ENCODE data around the gene HPN.
A peak's percentile ranks its signal among the peaks of the same experiment; 100 is the strongest.

Gene HPN

DNA sequence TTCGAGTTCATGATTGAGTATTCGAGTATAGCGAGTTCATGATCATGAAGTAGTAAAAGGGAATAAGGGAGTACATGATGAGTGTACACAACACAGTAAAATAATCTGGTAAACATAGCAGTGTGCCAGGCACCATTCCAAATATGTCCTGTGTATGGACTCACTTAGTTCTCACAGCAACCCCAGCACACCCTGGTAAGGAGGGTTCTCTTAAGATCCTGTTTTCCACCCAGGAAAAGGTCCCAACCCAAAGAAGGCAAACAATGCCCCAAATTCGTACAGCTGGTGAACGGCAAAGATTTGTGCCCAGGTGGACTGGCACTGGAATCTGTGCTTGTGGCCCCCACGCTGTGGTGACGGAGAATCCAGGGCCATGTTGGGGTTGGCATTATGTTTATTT lies 21.4 kb downstream of the HPN start:
- no peak for DNase-seq (ENCODE audit: low read depth)

DNA sequence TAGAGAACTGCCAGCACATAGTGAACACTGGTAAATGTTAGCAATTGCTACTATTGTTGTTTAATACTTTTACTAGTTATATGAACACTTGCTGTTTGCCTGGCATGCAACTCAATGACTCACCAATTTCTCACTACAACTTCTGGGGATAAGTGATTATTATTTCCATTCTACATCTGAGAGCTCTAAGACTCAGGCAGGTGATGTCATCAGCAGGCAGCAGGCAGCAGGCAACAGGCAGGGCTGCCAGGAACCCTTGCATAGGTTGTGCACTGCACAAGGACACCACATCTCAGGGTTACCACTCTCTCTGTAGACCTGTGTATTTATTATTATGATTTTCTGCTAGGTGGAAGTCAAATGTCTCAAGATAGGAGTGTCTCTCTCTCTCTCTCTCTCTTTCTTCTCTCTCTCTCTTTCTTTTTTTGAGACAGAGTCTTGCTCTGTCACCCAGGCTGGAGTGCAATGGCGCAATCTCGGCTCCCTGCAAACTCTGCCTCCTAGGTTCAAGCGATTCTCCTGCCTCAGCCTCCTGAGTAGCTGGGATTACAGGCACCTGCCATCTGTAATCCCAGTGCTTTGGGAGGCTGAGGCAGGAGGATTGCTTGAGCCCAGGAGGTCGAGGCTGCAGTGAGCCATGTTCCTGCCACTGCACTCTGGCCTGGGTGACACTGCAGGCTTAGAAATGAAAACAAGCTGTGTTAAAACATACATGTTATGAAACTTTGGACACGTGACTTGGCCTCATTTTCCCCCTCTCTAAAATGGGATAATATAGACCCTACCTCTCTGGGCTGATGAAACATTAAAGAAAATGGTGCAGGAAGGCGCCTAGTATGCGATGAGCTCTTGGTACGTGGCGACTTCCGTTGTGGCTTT lies 22.7 kb downstream of the HPN start:
- DNase-seq (ENCODE audit: low read depth): no peak

DNA sequence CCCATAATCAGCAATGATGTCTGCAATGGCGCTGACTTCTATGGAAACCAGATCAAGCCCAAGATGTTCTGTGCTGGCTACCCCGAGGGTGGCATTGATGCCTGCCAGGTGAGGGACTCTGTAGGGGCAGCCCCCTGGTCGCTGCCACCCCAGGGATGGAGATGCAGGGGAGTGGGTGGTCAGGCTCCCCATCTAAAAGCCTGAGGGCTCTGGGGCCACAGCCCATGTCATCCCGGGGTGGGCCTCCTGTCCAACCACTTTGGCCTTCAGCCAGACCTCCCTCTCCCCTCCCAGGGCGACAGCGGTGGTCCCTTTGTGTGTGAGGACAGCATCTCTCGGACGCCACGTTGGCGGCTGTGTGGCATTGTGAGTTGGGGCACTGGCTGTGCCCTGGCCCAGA lies 24.1 kb downstream of the HPN start:
- DNase-seq (ENCODE audit: low read depth): no peak

DNA sequence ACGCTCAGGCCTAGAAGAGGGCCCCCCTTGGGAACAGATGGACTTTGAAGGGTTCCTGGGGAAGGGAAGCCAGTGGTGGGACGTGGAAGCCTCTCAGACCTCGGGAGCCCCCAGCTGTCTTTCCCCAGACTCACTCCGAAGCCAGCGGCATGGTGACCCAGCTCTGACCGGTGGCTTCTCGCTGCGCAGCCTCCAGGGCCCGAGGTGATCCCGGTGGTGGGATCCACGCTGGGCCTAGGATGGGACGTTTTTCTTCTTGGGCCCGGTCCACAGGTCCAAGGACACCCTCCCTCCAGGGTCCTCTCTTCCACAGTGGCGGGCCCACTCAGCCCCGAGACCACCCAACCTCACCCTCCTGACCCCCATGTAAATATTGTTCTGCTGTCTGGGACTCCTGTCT lies 24.6 kb downstream of the HPN start:
- no peak for DNase-seq (ENCODE audit: low read depth)

DNA sequence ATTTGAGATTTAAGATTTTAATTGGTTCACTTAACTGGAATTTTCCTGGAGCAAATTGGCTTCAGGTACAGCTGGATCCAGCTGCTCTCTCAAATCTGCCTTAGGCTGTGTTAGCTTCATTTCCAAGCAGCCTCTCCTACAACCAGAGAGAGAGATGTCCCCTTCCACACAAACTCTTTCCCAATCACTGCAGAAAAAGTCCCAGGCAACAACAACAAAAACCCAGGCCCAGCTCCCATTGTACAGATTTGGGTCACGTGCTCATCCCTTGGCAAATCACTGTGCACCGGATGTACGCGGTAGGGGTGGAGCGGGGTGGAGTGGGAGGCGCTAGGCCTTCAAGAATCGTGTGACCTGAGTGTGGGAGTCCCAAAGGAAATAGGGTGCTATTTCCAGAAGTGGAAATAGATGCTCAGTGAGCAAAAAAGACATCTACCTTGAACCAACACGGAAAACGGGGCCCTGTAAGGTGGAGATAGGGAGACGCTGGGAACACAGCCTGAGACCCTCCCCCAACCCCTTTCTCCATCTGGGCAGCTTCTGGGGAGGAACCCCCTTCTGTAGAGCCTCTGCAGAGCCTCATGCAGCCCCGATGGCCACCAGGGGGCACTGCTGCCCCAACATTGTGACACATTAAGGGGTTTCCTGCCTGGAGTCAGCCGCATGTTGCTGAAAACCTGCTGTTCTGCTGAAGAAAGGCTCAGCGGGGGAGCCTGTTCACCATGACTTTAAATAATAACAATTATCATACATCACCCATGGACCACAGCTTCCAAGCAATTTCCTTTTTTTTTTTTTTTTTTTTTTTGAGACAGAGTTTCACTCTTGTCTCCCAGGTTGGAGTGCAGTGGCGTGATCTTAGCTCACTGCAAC lies 25.4 kb downstream of the HPN start:
- peak; percentile 81 for DNase-seq (ENCODE audit: low read depth)

DNA sequence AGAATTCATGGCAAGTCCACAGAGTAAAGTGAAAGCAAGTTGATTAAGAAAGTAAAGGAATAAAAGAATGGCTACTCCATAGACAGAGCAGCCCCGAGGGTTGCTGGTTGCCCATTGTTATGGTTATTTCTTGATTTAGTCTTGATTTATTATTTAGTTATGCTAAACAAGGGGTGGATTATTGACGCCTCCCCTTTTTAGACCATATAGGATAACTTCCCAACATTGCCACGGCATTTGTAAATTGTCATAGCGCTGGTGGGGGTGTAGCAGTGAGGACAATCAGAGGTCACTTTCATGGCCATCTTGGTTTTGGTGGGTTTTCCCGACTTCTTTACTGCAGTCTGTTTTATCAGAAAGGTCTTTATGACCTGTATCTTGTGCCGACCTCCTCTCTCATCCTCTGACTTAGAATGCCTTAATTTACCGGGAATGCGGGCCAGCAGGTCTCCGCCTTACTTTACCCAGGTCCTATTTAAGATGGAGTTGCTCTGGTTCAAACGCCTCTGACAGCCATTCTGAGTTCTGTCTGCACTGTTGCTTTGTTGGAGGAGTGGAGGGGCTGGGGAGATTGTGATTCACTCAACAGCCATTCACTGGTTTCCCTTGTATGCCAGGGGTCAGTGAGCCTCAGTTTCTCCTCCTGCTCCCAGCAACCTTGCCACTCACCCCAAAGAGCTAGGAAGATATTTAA lies 27.6 kb downstream of the HPN start:
- DNase-seq (ENCODE audit: low read depth): no peak

DNA sequence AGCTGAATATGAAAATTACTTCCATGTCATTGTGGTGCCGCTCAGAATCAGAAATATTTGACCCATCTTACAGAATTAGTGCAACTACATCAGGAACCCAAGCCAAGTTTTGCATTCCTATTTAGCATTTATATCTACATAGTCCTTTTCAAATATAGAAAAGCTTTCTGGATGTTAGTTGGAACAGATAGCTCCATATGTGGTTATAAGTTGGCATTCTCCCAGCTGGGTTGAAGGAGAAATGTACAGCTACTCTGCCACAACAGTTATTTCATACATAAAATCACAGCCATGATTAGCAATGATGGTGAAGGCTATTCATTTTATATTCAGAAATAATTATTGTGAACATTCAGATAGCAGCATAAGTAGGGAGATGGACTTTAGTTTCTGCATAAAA lies 28.2 kb downstream of the HPN start:
- DNase-seq (ENCODE audit: low read depth): no peak

DNA sequence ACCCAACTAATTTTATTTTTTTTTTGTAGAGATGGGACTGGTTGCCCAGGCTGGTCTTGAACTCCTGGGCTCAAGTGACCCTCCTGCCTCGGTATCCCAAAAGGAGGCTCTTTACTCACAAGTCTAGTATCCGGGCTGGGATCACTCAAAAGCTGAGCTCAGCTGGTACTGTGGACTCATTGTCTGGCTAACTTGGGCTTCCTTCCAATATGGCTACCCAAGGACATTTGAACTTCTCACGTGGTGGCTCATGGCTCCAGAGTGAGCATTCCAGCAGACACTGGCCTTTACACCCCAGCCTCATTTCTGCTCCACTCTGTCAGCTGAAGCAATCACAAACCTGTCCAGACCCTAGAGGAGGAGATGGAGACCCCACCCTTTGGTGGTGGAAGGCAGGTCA lies 28.9 kb downstream of the HPN start:
- no peak for DNase-seq (ENCODE audit: low read depth)

DNA sequence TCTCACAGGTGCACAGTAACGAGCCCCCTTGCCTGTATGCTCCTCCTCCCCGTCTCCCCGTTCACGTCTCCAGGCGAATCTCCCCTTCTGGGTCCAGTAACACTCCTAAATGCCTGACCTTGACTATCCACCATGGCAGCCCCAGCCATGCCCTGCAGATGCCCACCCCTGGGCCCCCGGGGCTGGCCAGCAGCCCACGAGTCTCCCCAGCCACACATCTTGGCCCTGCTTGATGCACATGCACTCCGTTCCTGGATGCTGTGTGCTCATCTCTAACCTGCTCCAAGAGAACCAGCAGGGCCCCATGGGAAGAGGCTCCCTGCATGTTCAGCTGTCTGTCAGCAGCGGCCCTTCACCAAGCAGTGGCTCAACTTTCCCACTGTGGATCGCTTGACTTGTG lies 32.0 kb downstream of the HPN start:
- no peak for DNase-seq (ENCODE audit: low read depth)

DNA sequence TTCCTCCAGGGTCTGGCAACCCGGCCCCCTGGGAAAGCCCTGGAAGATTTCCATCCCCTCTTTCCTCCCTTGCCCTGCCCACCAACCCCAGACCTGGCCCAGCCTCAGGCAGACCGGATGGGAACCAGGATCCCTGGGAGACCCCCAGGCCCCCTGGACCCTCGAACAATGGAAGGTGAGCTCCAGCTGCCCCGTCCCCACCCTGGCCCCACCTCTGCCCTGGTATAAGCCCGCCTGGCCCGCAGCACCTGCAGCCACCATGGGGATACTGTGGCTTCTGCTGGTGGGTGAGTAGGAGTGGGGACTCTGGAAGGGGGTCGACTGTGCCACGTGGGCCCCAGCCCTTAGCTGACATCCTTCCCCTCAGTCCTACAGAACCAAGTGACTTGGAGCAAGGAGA lies 32.4 kb downstream of the HPN start:
- no peak for DNase-seq (ENCODE audit: low read depth)

DNA sequence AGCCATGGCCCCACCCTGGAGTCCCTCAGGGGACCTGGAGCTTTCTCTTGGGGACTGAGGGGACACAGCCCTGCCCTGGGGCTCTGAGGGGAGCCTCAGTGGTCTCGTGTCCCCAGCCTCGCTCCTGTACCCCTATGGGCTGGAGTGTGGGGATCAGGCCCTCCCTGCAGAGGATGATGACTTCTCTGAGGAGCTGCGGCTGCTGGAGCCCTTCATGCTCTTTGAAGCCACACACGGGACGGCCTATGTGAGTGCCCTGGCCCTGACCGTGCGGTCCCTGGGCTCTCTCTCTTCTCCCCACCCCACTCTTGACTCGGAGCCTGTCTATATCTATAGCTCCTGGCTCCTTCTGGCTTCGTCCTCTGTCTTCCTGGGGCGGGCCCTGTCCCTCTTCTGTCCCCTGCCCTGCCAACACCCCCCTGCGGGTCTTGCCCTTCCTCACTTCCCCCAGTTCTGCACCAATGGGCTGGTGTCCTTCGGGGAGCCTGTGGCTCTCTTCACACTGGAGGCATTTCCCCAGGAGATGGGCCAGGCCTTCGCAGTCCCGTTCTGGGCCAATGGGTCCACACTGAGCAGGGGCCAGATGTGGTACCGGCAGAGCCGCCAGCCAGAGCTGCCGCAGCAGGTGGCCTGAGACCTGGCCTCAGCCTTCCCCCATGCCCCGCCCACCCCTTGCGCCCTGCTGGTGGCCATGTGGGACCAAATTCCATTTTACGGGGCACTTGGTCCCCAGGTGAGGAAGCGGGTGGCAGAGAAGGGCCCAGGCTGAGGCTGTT lies 33.1 kb downstream of the HPN start:
- no peak for DNase-seq (ENCODE audit: low read depth)

DNA sequence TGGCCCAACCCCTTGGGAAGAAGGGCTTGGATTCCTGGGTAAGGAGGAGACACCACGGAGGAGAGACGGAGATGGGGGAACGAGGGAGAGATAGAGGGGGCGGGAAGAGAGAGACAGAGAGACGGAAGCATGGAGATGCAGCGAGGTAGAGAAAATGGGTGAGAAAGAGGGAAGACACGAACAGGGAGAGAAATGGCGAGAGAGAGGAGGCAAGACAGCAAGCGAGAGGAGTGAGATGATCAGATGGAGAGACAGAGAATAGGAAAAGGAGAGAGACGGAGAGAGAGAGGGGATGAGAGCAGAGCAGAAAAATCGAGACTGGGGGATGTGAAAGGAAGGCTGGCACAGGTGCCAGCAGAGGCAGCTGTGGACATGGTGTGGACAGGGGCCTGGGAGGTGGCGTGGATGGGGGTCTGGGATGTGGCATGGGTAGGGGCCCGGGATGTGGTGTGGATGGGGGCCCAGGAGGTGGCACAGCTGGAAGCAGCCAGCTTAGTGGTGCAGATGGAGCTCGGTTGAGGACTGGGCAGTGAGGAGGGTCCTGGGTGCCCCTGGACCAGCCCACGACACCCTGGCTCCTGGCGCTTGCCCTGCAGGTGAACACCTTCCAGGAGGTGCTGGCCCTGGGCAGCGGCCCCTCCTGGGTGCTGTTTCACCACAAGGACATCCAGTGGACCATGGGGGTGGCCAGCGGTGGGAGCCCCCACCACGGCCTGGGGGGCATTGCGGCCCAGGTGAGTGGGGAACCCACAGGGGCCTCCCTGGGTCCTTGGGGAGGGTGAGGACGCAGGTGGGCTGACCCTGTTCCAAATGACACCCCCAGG lies 33.9 kb downstream of the HPN start:
- no peak for DNase-seq (ENCODE audit: low read depth)

DNA sequence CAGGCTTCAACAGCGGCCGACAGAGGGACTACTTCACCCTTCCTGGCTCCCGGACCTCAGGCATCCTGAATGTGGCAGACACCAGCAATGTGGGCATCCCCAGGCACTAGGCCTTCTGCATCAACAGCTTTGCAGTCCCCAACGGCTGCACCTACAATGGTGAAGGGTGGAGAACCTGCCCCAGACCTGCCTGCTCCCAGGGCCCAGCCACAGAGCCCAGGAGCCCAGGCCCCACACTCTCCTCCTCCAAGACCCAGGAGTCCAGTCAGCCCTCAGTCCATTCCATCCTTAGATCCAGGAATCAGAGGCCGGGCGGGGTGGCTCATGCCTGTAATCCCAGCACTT lies 34.5 kb downstream of the HPN start:
- no peak for DNase-seq (ENCODE audit: low read depth)

DNA sequence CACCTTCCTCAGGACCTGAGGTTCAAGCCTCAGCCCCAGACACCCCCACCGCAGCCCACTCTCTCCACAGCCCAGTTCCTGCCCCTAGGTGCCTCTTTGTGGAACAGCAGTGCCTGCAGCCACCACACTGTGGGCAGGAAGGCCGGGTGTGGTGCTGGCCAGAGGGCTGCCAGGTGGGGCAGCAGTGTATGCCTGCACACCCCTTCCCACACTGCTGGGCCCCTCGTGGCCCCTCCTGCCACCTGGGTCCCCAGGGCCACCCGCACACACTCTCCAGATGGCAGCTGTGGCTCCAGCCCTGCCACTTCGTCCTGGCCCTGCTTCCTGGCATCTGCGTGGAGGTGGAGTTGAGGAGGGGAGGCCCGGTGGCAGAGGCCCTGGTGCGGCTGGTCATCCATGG lies 35.1 kb downstream of the HPN start:
- DNase-seq (ENCODE audit: low read depth): no peak

DNA sequence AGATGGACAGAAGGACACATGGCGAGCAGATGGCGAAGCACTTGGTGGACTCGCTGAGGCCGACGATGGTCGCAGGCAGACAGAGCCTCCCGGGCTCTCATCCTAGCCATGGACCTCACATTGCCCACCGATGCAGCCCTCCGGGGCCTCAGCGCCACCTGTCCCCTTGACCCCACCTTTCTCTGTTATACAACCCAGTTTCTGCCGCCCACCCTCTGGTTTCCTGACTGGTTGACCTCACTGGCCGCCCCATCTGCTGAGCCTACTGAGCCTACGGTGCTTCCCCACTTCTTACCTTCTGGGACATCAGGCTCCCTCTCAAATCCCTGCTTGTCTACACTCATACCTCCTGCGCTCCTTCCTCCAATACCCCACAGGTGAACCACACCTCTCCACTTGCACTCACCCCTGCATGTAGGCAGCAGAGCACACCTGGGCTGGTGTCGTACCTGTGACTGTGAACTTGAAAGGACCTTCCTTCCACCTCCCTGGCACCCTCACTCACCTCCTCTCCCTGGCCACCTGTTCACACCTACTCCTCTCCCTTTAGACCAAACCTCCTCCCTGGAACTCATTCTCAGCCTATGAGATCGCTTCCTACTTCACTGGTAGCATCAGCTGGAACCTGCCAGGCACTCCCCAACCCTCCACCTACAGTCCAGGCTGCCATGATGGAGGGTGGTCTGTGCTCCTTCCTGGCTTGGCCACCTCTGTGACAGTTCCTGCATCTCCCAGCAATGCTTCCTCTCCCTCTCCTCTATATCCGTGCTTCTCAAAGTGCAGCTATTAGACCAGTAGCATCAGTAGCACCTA lies 36.1 kb downstream of the HPN start:
- DNase-seq (ENCODE audit: low read depth): no peak

DNA sequence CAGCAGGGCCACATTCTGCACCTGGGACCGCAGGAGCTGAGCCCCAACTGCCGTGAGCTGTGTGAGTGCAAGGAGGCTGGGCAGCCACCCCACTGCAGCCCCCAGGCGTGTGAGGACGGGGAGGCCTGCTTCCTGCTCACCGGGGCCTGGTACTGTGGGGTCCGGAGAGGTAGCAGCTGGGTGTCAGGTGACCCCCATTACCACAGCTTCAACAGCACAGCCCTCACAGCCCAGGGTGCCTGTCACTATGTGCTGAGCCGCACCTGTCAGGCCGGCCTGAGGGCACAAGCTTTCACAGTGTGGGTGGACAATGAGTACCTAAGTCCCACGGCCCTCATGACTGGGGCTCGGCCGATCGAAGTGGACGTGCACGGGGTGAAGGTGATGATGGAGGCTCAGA lies 38.3 kb downstream of the HPN start:
- no peak for DNase-seq (ENCODE audit: low read depth)

DNA sequence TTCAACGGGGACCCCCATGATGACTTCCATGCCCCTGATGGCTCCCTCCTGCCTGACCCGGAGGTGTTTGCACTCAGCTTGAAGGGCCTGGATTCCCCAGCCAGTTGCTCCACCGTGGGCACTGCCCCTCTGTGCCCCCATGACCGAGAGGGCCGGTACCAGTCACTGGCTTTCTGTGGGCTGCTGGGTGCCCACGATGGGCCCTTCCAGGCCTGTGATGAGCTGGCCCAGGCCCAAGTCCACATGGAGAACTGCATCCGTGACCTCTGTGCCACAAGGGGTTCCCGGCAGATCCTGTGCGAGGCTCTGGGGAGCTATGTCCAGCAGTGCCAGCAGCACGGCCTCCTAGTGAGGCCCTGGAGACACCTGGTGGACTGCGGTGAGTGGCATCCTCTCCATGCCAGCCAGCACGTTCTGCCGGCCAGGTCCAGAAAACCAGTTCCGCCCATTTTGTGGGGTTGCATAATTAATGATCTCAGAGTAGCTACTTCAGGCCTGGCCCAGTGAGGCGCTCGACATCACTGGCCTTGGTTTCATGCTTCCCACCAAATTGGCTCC lies 39.2 kb downstream of the HPN start:
- no peak for DNase-seq (ENCODE audit: low read depth)

DNA sequence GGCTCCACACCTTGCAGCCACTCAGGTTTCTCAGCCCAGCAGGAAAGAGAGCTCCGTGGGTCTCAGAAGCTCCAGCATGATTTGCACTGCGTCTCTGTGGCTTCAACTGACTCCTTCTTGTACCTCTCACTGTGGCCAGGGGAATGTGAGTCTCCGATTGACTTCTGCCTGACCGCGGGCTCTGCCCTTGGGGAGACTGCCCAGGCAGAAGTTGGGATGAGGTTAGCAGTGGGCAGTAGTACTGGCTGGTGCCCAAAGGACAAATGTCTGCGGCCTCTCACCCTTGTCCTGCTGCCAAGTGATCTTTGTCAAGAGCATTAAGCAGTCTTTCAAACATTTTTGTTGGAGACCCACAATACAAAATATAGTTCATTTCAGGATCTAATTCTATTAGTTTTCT lies 39.7 kb downstream of the HPN start:
- DNase-seq (ENCODE audit: low read depth): no peak

DNA sequence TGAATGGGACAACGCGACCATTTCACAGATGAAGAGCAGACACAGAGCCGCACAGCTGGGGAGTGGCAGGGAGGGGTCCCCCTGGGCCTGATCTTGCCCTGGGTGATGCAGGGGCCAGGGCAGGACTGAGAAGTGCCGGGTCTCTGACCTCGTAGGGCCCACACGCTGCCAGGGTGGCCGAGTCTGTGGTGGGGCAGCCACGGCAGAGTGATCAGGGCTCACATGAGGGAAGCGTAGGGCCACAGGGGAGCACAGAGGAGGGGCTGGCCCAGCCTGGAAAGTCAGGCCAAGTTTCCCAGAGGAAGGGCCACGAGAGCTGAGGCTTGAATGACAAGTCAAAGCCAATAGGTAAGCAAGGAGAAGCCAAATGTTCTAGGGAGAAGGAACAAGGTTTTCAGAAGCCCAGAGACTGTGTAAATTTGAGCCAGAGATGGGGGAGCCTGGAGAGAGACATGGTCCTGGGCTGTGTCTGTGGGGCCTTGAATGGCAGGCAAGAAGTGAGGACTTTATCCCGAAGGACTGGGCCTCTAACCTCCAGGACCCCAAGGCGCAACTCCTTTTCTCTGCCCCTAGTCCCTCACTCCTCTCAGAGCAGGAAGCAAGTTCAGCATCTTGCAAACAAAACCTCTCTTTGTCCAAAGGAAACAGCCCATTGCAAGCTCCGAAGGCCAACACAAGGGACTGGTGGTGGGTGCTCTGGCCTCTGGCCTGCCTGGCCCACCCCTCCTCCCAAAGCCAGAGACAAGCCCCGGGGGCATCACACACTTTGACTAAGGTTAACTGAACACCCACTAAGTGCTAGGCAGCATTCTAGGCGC lies 42.4 kb downstream of the HPN start:
- no peak for DNase-seq (ENCODE audit: low read depth)

All from activated T-helper 9 cell treated with anti-CD3 and anti-CD28 coated beads, Interleukin-2, amount 50 U/mL, for 16 hours (primary cell).